ENCODE measurements around the gene LGALS3BP. TPM values are rescaled to one million over a fixed set of nuclear protein-coding genes. Genes with fewer than 3 reads are reported as not detected.

Gene LGALS3BP
- total and polyA plus RNA-seq, 2 experiments from 2014 or later, result 15.1 to 36.5 TPM

DNA sequence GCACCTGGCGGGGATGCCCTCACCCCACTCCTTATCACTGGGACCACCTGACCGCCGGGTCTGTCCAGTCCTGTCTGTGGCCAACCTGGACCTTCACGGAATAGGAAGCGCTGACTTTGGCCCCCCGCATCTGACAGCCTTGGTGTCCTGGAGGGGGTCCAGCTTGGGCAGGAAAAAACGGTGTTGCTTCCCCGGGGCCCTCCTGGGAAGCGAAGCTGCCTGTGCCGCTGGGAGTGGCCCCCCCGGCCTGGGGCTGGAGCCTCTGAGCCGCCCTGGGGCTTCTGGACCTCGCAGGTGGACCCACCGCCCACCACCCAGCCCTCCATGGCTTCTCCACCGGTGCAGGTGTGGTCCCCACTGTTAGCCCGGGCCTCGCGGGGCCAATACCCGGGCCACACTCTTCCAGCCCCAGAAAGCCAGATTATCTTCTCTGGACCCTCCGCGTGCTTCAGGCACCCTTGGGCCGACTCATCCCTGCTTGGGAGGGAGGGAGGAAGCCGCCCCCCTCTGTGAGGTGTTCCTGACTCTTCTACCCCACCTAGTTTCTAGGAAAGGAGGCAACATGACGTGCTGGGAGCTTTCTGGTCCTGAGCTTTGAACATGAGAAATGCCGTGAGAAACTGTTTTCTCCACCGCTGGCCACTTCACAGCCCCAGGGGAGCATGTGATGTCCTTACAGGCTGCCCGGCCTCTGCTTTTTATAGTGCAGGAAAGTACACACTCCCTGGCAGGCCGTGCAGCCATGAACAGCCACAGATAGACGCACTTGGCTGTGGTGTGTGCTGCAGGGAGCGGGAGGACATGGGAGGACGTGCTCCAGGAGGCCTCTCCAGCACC is 45.4 kb upstream of the LGALS3BP start (continued):
- TF ChIP-seq, protein P1, sequence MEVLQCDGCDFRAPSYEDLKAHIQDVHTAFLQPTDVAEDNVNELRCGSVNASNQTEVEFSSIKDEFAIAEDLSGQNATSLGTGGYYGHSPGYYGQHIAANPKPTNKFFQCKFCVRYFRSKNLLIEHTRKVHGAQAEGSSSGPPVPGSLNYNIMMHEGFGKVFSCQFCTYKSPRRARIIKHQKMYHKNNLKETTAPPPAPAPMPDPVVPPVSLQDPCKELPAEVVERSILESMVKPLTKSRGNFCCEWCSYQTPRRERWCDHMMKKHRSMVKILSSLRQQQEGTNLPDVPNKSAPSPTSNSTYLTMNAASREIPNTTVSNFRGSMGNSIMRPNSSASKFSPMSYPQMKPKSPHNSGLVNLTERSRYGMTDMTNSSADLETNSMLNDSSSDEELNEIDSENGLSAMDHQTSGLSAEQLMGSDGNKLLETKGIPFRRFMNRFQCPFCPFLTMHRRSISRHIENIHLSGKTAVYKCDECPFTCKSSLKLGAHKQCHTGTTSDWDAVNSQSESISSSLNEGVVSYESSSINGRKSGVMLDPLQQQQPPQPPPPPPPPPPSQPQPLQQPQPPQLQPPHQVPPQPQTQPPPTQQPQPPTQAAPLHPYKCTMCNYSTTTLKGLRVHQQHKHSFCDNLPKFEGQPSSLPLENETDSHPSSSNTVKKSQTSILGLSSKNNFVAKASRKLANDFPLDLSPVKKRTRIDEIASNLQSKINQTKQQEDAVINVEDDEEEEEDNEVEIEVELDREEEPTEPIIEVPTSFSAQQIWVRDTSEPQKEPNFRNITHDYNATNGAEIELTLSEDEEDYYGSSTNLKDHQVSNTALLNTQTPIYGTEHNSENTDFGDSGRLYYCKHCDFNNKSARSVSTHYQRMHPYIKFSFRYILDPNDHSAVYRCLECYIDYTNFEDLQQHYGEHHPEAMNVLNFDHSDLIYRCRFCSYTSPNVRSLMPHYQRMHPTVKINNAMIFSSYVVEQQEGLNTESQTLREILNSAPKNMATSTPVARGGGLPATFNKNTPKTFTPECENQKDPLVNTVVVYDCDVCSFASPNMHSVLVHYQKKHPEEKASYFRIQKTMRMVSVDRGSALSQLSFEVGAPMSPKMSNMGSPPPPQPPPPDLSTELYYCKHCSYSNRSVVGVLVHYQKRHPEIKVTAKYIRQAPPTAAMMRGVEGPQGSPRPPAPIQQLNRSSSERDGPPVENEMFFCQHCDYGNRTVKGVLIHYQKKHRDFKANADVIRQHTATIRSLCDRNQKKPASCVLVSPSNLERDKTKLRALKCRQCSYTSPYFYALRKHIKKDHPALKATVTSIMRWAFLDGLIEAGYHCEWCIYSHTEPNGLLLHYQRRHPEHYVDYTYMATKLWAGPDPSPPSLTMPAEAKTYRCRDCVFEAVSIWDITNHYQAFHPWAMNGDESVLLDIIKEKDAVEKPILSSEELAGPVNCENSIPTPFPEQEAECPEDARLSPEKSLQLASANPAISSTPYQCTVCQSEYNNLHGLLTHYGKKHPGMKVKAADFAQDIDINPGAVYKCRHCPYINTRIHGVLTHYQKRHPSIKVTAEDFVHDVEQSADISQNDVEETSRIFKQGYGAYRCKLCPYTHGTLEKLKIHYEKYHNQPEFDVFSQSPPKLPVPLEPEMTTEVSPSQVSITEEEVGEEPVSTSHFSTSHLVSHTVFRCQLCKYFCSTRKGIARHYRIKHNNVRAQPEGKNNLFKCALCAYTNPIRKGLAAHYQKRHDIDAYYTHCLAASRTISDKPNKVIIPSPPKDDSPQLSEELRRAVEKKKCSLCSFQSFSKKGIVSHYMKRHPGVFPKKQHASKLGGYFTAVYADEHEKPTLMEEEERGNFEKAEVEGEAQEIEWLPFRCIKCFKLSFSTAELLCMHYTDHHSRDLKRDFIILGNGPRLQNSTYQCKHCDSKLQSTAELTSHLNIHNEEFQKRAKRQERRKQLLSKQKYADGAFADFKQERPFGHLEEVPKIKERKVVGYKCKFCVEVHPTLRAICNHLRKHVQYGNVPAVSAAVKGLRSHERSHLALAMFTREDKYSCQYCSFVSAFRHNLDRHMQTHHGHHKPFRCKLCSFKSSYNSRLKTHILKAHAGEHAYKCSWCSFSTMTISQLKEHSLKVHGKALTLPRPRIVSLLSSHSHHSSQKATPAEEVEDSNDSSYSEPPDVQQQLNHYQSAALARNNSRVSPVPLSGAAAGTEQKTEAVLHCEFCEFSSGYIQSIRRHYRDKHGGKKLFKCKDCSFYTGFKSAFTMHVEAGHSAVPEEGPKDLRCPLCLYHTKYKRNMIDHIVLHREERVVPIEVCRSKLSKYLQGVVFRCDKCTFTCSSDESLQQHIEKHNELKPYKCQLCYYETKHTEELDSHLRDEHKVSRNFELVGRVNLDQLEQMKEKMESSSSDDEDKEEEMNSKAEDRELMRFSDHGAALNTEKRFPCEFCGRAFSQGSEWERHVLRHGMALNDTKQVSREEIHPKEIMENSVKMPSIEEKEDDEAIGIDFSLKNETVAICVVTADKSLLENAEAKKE (CRISPR knock-in tag; IDR thresholded peaks at IDR 0.05), result no peak
- TF ChIP-seq ZNF114 (CRISPR knock-in tag; IDR thresholded peaks at IDR 0.05) (no peak), POLR2AphosphoS5 (IDR thresholded peaks at IDR 0.05; ENCODE audit: low read depth) (no peak), EZH2 (IDR thresholded peaks at IDR 0.05; ENCODE audit: low read depth, unreplicated experiment) (no peak), CREB1 (CRISPR knock-in tag; IDR thresholded peaks at IDR 0.05; ENCODE audit: low read depth) (no peak), ZNF331 (CRISPR knock-in tag; IDR thresholded peaks at IDR 0.05; ENCODE audit: low read depth) (no peak)
- TF ChIP-seq, protein P2, sequence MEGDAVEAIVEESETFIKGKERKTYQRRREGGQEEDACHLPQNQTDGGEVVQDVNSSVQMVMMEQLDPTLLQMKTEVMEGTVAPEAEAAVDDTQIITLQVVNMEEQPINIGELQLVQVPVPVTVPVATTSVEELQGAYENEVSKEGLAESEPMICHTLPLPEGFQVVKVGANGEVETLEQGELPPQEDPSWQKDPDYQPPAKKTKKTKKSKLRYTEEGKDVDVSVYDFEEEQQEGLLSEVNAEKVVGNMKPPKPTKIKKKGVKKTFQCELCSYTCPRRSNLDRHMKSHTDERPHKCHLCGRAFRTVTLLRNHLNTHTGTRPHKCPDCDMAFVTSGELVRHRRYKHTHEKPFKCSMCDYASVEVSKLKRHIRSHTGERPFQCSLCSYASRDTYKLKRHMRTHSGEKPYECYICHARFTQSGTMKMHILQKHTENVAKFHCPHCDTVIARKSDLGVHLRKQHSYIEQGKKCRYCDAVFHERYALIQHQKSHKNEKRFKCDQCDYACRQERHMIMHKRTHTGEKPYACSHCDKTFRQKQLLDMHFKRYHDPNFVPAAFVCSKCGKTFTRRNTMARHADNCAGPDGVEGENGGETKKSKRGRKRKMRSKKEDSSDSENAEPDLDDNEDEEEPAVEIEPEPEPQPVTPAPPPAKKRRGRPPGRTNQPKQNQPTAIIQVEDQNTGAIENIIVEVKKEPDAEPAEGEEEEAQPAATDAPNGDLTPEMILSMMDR (conservative IDR thresholded peaks at IDR 0.05; ENCODE audit: low read depth in 2 of 2), result no peak

Measured in GM23338 (cell line).